Stimulated activated CD8-positive, alpha-beta memory T cell treated with anti-CD3 and anti-CD28 coated beads, Interleukin-15, amount 100 ng/mL, for 24 hours (primary cell): ENCODE data around the gene BTBD2.
A peak's percentile ranks its signal among the peaks of the same experiment; 100 is the strongest.

Experiments used
- DNase-seq: peaks from one replicate; pipeline ENCODE4 v3.0.0-alpha.2; 2020; ENCODE audit warnings: low read depth

Gene BTBD2

DNA sequence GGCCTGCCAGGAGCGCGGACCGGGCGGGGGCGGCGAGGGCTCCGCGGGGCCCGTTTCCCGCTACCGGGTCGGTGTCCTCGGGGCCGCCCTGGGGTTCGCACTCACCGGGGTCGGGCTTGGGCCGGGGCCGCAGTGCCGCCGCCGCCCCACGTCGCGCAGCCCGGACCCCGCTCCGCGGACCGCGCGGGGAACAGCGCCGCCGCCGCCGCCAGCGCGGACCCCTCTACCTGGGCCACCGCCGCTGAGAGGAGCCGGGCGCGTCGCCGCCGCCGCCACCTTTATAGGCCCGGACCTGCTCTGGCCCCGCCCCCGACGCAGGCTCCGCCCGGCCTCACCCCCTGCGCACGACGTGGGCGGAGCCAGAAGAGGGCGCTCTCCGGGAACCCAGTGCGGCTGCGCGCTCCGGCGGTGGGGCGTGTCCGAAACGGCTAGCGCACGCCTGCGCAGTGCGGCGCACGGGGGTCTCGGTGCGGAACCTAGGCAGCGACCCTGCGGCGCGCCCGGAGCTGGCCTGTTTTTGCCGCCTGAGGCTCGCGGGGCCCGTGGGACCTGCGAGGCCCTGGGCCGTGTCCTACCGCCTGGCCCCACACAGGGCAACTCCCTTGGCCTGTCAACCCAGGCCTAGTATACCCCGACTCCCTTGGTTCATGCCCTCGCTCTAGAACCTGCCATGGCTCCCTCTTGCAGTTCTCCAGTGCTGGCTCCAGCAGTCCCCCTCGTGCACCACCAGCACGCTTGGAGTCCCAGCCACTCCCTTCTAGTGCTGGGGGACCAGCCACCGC, 35.7 kb upstream of the BTBD2 start, which contains the start of gene MKNK2:
Gene MKNK2, minus strand, starts transcription at position 254 of the 782 bp plus-strand sequence. CDS start 393 bp downstream, outside the sequence.
- DNase-seq = peak; percentile 96

DNA sequence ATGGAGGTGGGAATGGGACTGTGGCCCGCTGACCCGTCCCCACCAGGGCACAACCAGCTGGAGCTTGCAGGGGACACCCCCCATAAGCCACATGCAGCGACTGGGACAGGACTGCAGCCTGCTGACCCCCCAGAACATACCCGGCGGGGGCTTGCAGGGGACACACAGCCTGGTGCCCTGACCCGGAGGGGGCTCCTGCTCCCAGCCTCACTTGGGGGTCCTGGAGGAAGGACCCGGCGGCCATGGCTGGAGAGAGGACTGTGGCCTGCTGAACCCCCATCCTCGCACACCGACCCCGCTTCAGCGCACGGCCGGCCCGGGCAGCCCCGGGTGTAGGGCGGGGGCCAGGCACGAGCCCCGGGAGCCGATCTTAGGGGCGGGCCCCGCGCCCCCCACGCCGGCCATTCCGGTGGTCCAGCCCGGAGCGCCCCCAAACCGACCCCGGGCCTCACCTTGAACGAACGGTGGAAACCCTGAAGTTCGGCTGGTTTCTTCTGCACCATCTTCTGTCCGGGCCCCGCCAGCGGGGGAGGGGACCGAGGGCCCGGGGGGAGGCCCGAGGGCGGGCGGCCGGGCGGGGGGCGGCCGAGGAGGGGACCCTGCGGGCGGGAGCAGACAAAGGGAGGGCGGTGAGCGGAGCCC, 35.0 kb upstream of the BTBD2 start:
- no peak for DNase-seq

DNA sequence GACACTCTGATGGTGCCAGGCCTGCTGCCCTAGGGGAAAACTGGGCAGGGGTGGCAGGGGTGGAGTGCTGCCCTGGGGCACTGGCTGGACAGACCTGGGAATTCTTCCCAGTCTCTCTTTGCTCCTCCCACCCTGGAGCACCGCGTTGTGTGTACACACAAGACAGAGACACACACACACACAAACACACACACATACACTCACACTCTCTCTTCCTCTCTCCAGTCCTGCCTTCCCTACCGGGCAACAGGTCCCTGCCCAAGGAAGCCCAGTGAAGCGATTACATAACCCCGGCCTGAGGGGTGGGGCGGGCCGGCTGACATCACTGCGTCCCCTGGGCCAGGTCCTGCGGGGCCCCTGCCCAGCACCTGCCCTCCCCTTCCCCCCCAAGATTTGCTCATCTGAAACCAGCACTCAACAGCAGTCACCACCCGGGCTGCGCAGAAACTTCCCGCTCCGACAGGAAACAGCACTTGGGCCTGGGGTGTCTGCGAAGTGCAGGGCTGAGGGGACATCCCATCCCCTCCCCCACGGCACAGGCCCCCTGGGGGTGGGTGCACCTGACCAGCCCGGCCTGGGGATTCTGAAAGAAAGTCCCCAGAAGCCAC, 34.3 kb upstream of the BTBD2 start:
- no peak for DNase-seq

- DNase-seq = no peak
Measured at GRCh38 chr19:2048959-2049740, 33.6 kb upstream of the BTBD2 start.

GRCh38 chr19:2048104-2048958, 32.8 kb upstream of the BTBD2 start:
- no peak for DNase-seq

DNA sequence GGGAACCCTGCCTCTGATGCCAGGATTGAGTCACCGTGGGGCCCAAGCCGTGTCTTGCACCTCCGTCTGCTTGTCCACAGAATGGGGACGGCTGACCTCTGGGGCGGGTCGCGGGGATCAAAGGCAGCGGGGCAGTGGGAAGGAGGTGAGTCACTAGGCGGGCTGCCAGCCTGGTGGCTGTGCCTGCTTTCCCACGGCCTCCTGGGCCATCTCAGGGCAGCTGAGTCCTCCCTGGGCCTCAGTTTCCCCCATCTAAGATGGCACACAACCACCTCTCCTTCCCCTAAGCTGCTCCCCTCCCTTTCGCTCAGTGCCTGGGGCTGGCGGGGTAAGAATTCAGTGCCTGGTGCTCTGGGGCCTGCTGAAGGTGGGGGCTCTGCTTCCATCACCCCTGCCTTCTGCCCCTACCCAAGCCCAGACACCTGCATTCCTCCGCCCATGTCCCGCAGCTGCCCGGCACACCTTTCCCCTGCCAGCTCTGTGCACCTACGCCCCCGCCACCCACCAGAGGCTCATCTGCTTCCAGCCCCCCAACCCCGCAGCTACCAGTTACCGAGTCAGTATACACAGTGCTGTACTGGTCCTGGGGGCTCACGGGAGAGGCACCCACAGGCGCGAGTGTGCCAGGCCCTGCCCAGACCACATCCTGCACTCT, 32.1 kb upstream of the BTBD2 start:
- no peak for DNase-seq

DNA sequence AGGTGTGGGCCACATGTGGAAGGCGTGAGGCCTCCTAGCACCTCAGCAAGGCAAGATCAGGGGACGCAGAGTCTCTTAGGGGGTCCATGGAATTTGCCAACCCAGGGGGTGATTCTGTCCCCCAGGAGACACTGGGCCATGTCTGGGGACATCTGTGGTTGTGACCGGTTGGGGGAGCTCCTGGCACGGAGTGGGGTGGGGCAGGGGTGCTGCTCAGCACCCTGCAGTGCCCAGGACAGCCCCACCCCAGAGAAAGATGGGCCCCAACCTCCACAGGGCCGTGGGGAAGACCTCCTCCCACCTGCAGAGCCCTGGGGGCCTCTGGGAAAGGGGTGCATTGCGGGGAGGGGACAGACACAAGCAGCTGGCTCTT, 31.5 kb upstream of the BTBD2 start:
- no peak for DNase-seq

- no peak for DNase-seq
Measured at GRCh38 chr19:2046046-2046907, 30.8 kb upstream of the BTBD2 start.

DNA sequence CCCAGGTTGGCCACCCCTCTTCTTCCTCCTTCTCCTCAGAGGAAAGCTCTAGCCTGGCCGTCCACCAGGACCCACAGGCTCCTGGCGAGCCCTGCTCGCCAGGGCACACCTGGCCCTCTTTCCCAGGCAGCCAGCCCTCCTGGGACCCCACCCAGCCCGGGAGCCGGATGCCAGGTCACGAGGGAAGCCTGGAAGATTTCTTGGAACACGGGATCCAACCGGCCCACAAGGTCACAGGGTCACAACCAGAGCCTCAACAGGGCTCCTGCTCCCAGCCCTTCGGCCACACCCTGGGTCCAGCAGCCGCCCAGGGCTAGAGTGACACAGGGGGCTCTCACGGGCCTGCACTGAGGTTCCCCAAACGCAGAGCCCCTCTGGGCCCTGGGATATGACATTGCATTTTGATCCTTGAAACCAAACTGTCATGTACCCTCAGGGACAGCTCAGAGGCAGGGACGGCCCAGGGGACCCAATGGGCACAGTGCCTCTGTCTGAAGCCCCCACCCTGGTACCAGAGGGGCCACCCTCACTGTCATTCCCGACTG, 30.1 kb upstream of the BTBD2 start:
- DNase-seq = no peak

DNA sequence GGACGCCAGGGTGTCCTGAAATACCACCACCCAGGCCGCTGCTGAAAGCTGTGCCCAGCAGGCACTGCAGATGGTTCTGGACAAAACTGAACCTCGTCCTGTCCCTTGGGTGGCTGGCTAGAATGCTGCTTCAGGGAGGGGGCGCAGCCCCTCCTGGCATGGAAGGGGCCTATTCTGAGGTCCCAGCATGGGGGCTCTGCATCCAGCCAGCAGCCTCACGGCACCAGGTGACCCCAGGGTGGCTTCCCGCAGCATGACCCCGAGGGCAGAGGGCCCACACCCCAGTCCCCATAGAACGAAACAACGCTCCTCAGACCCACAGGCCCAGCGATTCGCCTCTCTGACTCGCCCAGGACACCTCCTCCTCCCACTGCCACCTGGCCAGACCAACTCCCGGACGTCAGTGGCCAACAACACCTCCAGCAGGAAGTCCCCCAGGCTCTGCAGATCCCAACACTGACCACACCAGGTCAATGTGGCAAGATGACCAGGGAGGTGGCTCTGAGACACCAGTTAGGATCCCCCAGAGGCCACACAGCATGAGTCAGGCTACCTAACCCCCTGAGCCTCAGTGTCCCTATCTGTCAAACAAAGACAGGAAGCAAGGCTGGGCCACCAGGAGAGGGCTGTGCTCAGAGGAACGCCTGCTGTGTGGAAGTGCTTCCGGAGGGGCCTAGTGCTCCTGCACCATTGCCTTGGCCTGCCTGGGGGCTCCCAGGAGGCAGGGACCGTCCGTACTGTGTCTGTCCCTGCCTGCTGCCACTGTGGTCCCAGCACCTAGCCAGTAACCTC, 29.4 kb upstream of the BTBD2 start:
- DNase-seq = no peak

DNA sequence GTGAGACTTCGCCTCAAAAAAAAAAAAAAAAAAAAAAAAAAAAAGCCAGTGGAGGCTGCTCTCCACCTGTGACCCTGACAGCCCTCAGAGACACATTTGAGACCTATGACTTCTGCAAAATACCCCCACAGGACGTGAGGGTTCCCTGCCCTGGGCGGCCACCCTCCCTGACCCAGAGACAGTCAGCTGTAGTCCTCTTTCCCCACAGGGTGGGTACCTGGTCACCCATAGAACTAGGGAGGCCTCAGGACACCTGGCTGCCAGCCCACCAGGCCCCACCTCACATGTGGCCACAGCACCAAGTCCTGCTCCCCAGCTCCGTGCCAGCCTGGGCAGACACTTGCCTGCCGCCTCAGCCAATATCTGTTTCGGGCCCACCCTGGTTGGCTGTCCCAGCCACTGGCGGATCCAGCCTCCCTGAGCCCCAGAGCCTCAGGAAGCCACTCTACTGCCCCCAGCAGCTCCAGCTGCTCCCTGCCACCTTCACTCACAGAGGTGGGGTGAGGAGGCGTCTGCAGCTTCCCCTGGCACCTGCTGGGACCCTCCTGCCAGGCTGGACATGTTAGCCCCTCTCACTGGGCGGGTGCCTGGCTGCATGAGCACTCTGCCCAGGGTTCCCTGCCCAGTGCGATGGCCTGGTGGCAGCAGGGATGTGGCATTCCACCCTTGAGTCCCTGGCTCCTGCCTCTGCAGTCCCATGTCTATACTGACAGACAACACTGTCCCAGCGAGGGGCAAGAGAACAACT, 28.6 kb upstream of the BTBD2 start:
- DNase-seq = no peak

- no peak for DNase-seq
Measured at GRCh38 chr19:2043251-2043641, 27.7 kb upstream of the BTBD2 start.

- DNase-seq = no peak
Measured at GRCh38 chr19:2042485-2043250, 27.2 kb upstream of the BTBD2 start.

DNA sequence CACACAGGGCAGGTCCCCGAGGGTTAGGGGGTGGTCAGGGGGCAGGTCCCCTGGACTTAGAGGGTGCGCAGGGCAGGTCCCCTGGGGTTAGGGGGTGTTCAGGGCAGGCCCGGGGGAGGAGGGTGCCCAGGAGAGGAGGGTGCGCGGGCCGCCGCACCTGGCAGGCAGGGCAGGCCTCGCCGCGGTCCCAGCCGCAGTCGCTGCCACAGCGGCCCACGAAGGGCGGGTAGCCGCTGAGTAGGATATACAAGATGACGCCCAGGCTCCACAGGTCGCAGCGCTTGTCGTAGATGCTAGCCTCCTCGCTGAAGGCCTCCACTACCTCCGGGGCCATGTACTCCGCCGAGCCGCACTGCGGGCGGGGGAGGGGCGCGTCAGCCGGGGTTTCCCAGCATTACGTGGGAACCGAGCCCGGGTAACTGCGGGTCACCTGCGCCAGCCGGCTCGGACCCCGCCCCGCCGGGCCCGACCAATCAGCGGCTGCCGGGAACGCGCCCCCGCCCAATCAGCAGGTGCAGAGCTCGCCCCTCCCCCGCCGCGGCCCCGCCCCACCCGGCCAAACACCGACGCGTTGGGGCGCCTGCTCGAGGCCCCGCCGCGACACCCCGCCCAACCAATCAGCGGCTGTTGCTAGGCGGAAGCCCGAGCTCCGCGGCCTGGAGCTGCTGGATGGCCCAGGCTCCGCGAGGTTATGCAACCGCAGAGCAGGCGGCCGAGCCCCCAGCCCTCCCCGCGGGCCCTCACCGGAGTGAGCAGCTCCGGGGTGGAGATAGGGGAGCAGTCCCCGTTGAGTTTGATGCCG, 26.4 kb upstream of the BTBD2 start:
- peak; percentile 100 for DNase-seq

DNA sequence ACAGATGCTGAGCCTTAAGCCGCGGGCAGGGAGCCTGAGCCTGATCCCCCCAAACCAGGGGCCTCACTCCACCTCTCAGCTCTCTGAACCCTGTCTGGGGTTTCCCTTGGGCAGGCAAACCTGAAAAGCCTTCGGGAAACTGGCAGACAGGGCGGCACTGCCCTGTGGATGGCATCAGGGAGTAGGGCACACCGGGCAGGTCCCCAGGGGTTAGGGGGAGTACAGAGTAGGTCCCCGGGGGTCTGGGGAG, 25.8 kb upstream of the BTBD2 start:
- DNase-seq = no peak

- DNase-seq = no peak
Measured at GRCh38 chr19:2040647-2041432, 25.3 kb upstream of the BTBD2 start.
